ENCODE data around the gene DNAH8. TPM values are rescaled to one million over a fixed set of nuclear protein-coding genes. Genes with fewer than 3 reads are reported as not detected.
A peak's percentile ranks its signal among the peaks of the same experiment; 100 is the strongest.

DNAH8 gene
- total and polyA plus RNA-seq, 4 experiments from 2014 or later: 0.04 to 0.17 (median 0.09) TPM; not detected in 1

- Mint-ChIP-seq H3K27ac (no peak overlapping the region), H3K36me3 (no peaks in the 10 kb centered on the region), H3K4me3 (no peak overlapping the region), H3K4me1 (no peaks in the 10 kb centered on the region), H3K9me3 (peaks cover 0 to 2% (median 0%) of the 10 kb centered on the region in 8 donors), H3K27me3 (peaks cover 12 to 13% of the 10 kb centered on the region in 2 donors)
- CTCF ChIA-PET (ENCODE audit: partially characterized antibody): interaction anchor here (2.7 kb wide), 1 partner anchor 331 kb away, joined by 16 read pairs; no protein-coding TSS in a partner anchor
- Histone ChIP-seq H3K36me3 (ENCODE audit: insufficient read depth, low read length) (no peaks in the 10 kb centered on the region), H3K9me3 (ENCODE audit: control insufficient read depth in 1 of 2, low read length in 2 of 2) (no peaks in the 10 kb centered on the region), H3K4me3 (ENCODE audit: low read length in 2 of 2) (no peak overlapping the region), H3K27ac (ENCODE audit: low read depth, low read length) (no peak overlapping the region), H3K27me3 (ENCODE audit: insufficient read depth, low read length) (no peaks in the 10 kb centered on the region), H3K4me1 (ENCODE audit: insufficient read depth, low read length) (no peaks in the 10 kb centered on the region)
- intact Hi-C loops (cut with micrococcal nuclease): loop anchor here (1.0 kb wide), 1 partner anchor 330 kb away; no protein-coding TSS in a partner anchor
- DNase-seq: peak in 4 of 5 donors; percentile 6 to 21 (median 12)
- POLR2A ChIA-PET (ENCODE audit: partially characterized antibody): no interaction called here
These were observed 258.3 kb downstream of the DNAH8 start for GRCh38 chr6:38973178-38974057.

GRCh38 chr6:38974389-38975151 is 259.5 kb downstream of the DNAH8 start:
- intact Hi-C loops (cut with micrococcal nuclease): no loop called here
- no peak overlapping the region for H3K27ac Mint-ChIP-seq
- H3K27ac ChIP-seq (ENCODE audit: low read depth, low read length): no peak overlapping the region
- ChIA-PET POLR2A (ENCODE audit: partially characterized antibody) (no interaction called here), CTCF (ENCODE audit: partially characterized antibody) (interaction anchor here (2.7 kb wide), 1 partner anchor 329 kb away, joined by 16 read pairs; no protein-coding TSS in a partner anchor)
- H3K9me3 Mint-ChIP-seq: no peaks in the 10 kb centered on the region
- H3K36me3 Mint-ChIP-seq: no peaks in the 10 kb centered on the region
- H3K9me3 ChIP-seq (ENCODE audit: control insufficient read depth in 1 of 2, low read length in 2 of 2): no peaks in the 10 kb centered on the region
- no peak for DNase-seq
- H3K4me1 ChIP-seq (ENCODE audit: insufficient read depth, low read length): no peaks in the 10 kb centered on the region
- no peaks in the 10 kb centered on the region for H3K36me3 ChIP-seq (ENCODE audit: insufficient read depth, low read length)
- H3K4me3 ChIP-seq (ENCODE audit: low read length in 2 of 2): no peak overlapping the region
- no peaks in the 10 kb centered on the region for H3K27me3 ChIP-seq (ENCODE audit: insufficient read depth, low read length)
- no peaks in the 10 kb centered on the region for H3K4me1 Mint-ChIP-seq
- H3K4me3 Mint-ChIP-seq: no peak overlapping the region
- H3K27me3 Mint-ChIP-seq: peaks cover 12 to 14% of the 10 kb centered on the region in 2 donors

- peaks cover 18% of the 10 kb centered on the region in 2 donors for H3K27me3 Mint-ChIP-seq
- CTCF ChIA-PET (ENCODE audit: partially characterized antibody): no interaction called here
These were observed 260.5 kb downstream of the DNAH8 start for GRCh38 chr6:38975621-38976049.

GRCh38 chr6:38976051-38976450 is 260.9 kb downstream of the DNAH8 start:
- CTCF ChIA-PET (ENCODE audit: partially characterized antibody): no interaction called here
- no peaks in the 10 kb centered on the region for H3K4me1 ChIP-seq (ENCODE audit: insufficient read depth, low read length)
- no peaks in the 10 kb centered on the region for H3K9me3 Mint-ChIP-seq
- no peaks in the 10 kb centered on the region for H3K9me3 ChIP-seq (ENCODE audit: control insufficient read depth in 1 of 2, low read length in 2 of 2)
- no peak for DNase-seq
- no peak overlapping the region for H3K4me3 Mint-ChIP-seq
- H3K27ac ChIP-seq (ENCODE audit: low read depth, low read length): no peak overlapping the region
- intact Hi-C loops (cut with micrococcal nuclease): no loop called here
- no peak overlapping the region for H3K4me3 ChIP-seq (ENCODE audit: low read length in 2 of 2)
- H3K36me3 ChIP-seq (ENCODE audit: insufficient read depth, low read length): no peaks in the 10 kb centered on the region
- H3K27me3 Mint-ChIP-seq: peaks cover 18% of the 10 kb centered on the region in 2 donors
- no peak overlapping the region for H3K27ac Mint-ChIP-seq
- H3K36me3 Mint-ChIP-seq: no peaks in the 10 kb centered on the region
- no peaks in the 10 kb centered on the region for H3K27me3 ChIP-seq (ENCODE audit: insufficient read depth, low read length)
- no peaks in the 10 kb centered on the region for H3K4me1 Mint-ChIP-seq
- POLR2A ChIA-PET (ENCODE audit: partially characterized antibody): no interaction called here

More at GRCh38 chr6:38975621-38976049, 260.5 kb downstream of the DNAH8 start:
- intact Hi-C loops (cut with micrococcal nuclease): no loop called here
- no peak overlapping the region for H3K4me3 ChIP-seq (ENCODE audit: low read length in 2 of 2)
- no peak overlapping the region for H3K4me3 Mint-ChIP-seq
- no peaks in the 10 kb centered on the region for H3K4me1 Mint-ChIP-seq
- no peaks in the 10 kb centered on the region for H3K4me1 ChIP-seq (ENCODE audit: insufficient read depth, low read length)
- H3K36me3 Mint-ChIP-seq: no peaks in the 10 kb centered on the region
- no peaks in the 10 kb centered on the region for H3K36me3 ChIP-seq (ENCODE audit: insufficient read depth, low read length)
- H3K27ac ChIP-seq (ENCODE audit: low read depth, low read length): no peak overlapping the region
- H3K9me3 ChIP-seq (ENCODE audit: control insufficient read depth in 1 of 2, low read length in 2 of 2): no peaks in the 10 kb centered on the region
- POLR2A ChIA-PET (ENCODE audit: partially characterized antibody): no interaction called here
- H3K9me3 Mint-ChIP-seq: no peaks in the 10 kb centered on the region
- DNase-seq: no peak
- H3K27me3 ChIP-seq (ENCODE audit: insufficient read depth, low read length): no peaks in the 10 kb centered on the region
- H3K27ac Mint-ChIP-seq: no peak overlapping the region

- H3K27me3 ChIP-seq (ENCODE audit: insufficient read depth, low read length): no peaks in the 10 kb centered on the region
- ChIA-PET CTCF (ENCODE audit: partially characterized antibody) (no interaction called here), POLR2A (ENCODE audit: partially characterized antibody) (interaction anchor here (1.4 kb wide), 1 partner anchor 137 kb away, joined by 3 read pairs; the partner anchor contains the start of gene SAYSD1)
- no peak overlapping the region for H3K4me3 ChIP-seq (ENCODE audit: low read length in 2 of 2)
- Mint-ChIP-seq H3K27ac (no peak overlapping the region), H3K9me3 (no peaks in the 10 kb centered on the region), H3K4me3 (no peak overlapping the region), H3K4me1 (no peaks in the 10 kb centered on the region), H3K27me3 (peaks cover 17 to 18% of the 10 kb centered on the region in 2 donors), H3K36me3 (no peaks in the 10 kb centered on the region)
- DNase-seq: no peak
- no peaks in the 10 kb centered on the region for H3K36me3 ChIP-seq (ENCODE audit: insufficient read depth, low read length)
- H3K9me3 ChIP-seq (ENCODE audit: control insufficient read depth in 1 of 2, low read length in 2 of 2): no peaks in the 10 kb centered on the region
- intact Hi-C loops (cut with micrococcal nuclease): no loop called here
- no peaks in the 10 kb centered on the region for H3K4me1 ChIP-seq (ENCODE audit: insufficient read depth, low read length)
- no peak overlapping the region for H3K27ac ChIP-seq (ENCODE audit: low read depth, low read length)
These were observed 261.8 kb downstream of the DNAH8 start for GRCh38 chr6:38976801-38977500.

- Histone ChIP-seq H3K4me3 (ENCODE audit: low read length in 2 of 2) (no peak overlapping the region), H3K4me1 (ENCODE audit: insufficient read depth, low read length) (no peaks in the 10 kb centered on the region), H3K27ac (ENCODE audit: low read depth, low read length) (no peak overlapping the region), H3K27me3 (ENCODE audit: insufficient read depth, low read length) (no peaks in the 10 kb centered on the region), H3K9me3 (ENCODE audit: control insufficient read depth in 1 of 2, low read length in 2 of 2) (no peaks in the 10 kb centered on the region), H3K36me3 (ENCODE audit: insufficient read depth, low read length) (no peaks in the 10 kb centered on the region)
- no peaks in the 10 kb centered on the region for H3K9me3 Mint-ChIP-seq
- peaks cover 21 to 25% of the 10 kb centered on the region in 2 donors for H3K27me3 Mint-ChIP-seq
- DNase-seq: no peak
- no peak overlapping the region for H3K27ac Mint-ChIP-seq
- ChIA-PET POLR2A (ENCODE audit: partially characterized antibody) (interaction anchor here (1.4 kb wide), 1 partner anchor 136 kb away, joined by 3 read pairs; the partner anchor contains the start of gene SAYSD1), CTCF (ENCODE audit: partially characterized antibody) (no interaction called here)
- H3K4me3 Mint-ChIP-seq: no peak overlapping the region
- no peaks in the 10 kb centered on the region for H3K36me3 Mint-ChIP-seq
- H3K4me1 Mint-ChIP-seq: no peaks in the 10 kb centered on the region
- intact Hi-C loops (cut with micrococcal nuclease): no loop called here
These were observed 263.1 kb downstream of the DNAH8 start for GRCh38 chr6:38978139-38978704.

Measured in CD4-positive, alpha-beta memory T cell (primary cell).